Measurements from ENCODE around the gene NEUROD2. TPM values are rescaled to one million over a fixed set of nuclear protein-coding genes. Genes with fewer than 3 reads are reported as not detected.

NEUROD2 gene
- total RNA-seq, 1 donor = not detected

GRCh38 chr17:39650121-39650579 is 42.4 kb upstream of the NEUROD2 start:
- H3K4me3 ChIP-seq (ENCODE audit: low read depth, low read length) = no peak overlapping the region
- no peak for TF ChIP-seq CTCF (IDR thresholded peaks at IDR 0.05; ENCODE audit: insufficient read depth, low read depth, low read length)
- no peak for DNase-seq (ENCODE audit: low read depth)

GRCh38 chr17:39648616-39649366 is 41.1 kb upstream of the NEUROD2 start:
- no peak overlapping the region for H3K4me3 ChIP-seq (ENCODE audit: low read depth, low read length)
- no peak for DNase-seq (ENCODE audit: low read depth)
- no peak for TF ChIP-seq CTCF (IDR thresholded peaks at IDR 0.05; ENCODE audit: insufficient read depth, low read depth, low read length)

GRCh38 chr17:39647256-39647655 is 39.5 kb upstream of the NEUROD2 start:
- no peak overlapping the region for H3K4me3 ChIP-seq (ENCODE audit: low read depth, low read length)
- no peak for TF ChIP-seq CTCF (IDR thresholded peaks at IDR 0.05; ENCODE audit: insufficient read depth, low read depth, low read length)
- DNase-seq (ENCODE audit: low read depth) = no peak

GRCh38 chr17:39643271-39643670 is 35.6 kb upstream of the NEUROD2 start:
- DNase-seq (ENCODE audit: low read depth) = no peak
- no peak overlapping the region for H3K4me3 ChIP-seq (ENCODE audit: low read depth, low read length)
- TF ChIP-seq CTCF (IDR thresholded peaks at IDR 0.05; ENCODE audit: insufficient read depth, low read depth, low read length) = no peak

GRCh38 chr17:39642291-39643074 is 34.8 kb upstream of the NEUROD2 start:
- no peak overlapping the region for H3K4me3 ChIP-seq (ENCODE audit: low read depth, low read length)
- no peak for DNase-seq (ENCODE audit: low read depth)
- no peak for TF ChIP-seq CTCF (IDR thresholded peaks at IDR 0.05; ENCODE audit: insufficient read depth, low read depth, low read length)

GRCh38 chr17:39641883-39642282 is 34.2 kb upstream of the NEUROD2 start:
- TF ChIP-seq CTCF (IDR thresholded peaks at IDR 0.05; ENCODE audit: insufficient read depth, low read depth, low read length) = no peak
- H3K4me3 ChIP-seq (ENCODE audit: low read depth, low read length) = no peak overlapping the region
- DNase-seq (ENCODE audit: low read depth) = no peak

All from fibroblast of villous mesenchyme (primary cell).